ENCODE data around the gene TMA7B. TPM values are rescaled to one million over a fixed set of nuclear protein-coding genes. Genes with fewer than 3 reads are reported as not detected.

TMA7B gene
- total and polyA plus RNA-seq, 10 of the 15 experiments (the other 5 are each of a cell fraction or from before 2014, with no cell fraction given): 0.33 to 2.9 (median 1.8) TPM

DNA sequence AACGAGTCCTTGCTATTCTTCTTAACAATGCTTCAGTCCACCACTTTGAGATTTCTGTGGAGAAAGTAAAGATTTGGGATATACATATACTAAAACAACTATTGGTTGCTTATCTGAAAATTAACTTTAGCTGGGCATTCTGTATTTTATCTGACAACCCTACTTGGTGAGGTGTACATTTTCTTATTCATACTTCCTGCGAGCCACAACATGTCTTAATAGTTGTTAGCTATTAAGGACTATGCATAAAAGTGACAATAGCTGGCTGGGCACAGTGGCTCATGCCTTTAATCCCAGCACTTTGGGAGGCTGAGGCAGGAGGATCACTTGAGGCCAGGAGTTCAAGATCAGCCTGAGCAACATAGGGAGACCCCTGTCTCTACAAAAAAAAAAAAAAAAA is 28.0 kb upstream of the TMA7B start:
- TF ChIP-seq SP1 (IDR thresholded peaks at IDR 0.05; ENCODE audit: low read depth, low read length) (no peak), CHD4 (IDR thresholded peaks at IDR 0.05) (no peak), TARDBP (IDR thresholded peaks at IDR 0.05; ENCODE audit: borderline replicate concordance) (no peak), RAD51 (IDR thresholded peaks at IDR 0.05) (no peak), SPI1 (IDR thresholded peaks at IDR 0.05; ENCODE audit: borderline replicate concordance, insufficient read depth, low read depth, low read length) (no peak), MEF2B (IDR thresholded peaks at IDR 0.05; ENCODE audit: partially characterized antibody, poor library complexity, severe bottlenecking) (no peak), SREBF1 (IDR thresholded peaks at IDR 0.05; ENCODE audit: low read length) (no peak), POLR2A (IDR thresholded peaks at IDR 0.05; ENCODE audit: low read depth, low read length) (no peak), RB1 (IDR thresholded peaks at IDR 0.05; ENCODE audit: borderline replicate concordance) (no peak), CHD2 (IDR thresholded peaks at IDR 0.05; ENCODE audit: borderline replicate concordance, low read depth, low read length) (no peak), ZNF274 (IDR thresholded peaks at IDR 0.05; ENCODE audit: insufficient read depth, insufficient read length) (no peak)
- TF ChIP-seq, protein P1, sequence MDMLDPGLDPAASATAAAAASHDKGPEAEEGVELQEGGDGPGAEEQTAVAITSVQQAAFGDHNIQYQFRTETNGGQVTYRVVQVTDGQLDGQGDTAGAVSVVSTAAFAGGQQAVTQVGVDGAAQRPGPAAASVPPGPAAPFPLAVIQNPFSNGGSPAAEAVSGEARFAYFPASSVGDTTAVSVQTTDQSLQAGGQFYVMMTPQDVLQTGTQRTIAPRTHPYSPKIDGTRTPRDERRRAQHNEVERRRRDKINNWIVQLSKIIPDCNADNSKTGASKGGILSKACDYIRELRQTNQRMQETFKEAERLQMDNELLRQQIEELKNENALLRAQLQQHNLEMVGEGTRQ (IDR thresholded peaks at IDR 0.05; ENCODE audit: borderline replicate concordance, low read depth, low read length): no peak
- TF ChIP-seq, protein P2, sequence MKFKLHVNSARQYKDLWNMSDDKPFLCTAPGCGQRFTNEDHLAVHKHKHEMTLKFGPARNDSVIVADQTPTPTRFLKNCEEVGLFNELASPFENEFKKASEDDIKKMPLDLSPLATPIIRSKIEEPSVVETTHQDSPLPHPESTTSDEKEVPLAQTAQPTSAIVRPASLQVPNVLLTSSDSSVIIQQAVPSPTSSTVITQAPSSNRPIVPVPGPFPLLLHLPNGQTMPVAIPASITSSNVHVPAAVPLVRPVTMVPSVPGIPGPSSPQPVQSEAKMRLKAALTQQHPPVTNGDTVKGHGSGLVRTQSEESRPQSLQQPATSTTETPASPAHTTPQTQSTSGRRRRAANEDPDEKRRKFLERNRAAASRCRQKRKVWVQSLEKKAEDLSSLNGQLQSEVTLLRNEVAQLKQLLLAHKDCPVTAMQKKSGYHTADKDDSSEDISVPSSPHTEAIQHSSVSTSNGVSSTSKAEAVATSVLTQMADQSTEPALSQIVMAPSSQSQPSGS (IDR thresholded peaks at IDR 0.05; ENCODE audit: low read length): no peak
- TF ChIP-seq, protein P3, sequence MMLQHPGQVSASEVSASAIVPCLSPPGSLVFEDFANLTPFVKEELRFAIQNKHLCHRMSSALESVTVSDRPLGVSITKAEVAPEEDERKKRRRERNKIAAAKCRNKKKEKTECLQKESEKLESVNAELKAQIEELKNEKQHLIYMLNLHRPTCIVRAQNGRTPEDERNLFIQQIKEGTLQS (IDR thresholded peaks at IDR 0.05; ENCODE audit: borderline replicate concordance, extremely low read depth, low read depth, low read length): no peak
- CTCF ChIA-PET: interaction anchor here (0.5 to 2.9 kb wide), 21 partner anchors 9 to 197 kb away, joined by 3 to 39 read pairs (median 4); no protein-coding TSS in a partner anchor
- Histone ChIP-seq H3K27ac (ENCODE audit: control insufficient read depth, insufficient read depth) (no peak overlapping the region), H3K9ac (ENCODE audit: control insufficient read depth, insufficient read depth, low read length) (no peak overlapping the region), H3K27me3 (replicated peaks in 1 of 2; ENCODE audit: control insufficient read depth in 2 of 2, insufficient read depth in 2 of 2, low read length in 1 of 2) (no peaks in the 10 kb centered on the region), H3K4me2 (ENCODE audit: control insufficient read depth, insufficient read depth) (no peak overlapping the region), H3K4me1 (ENCODE audit: control insufficient read depth, insufficient read depth, low read length) (peaks cover 37% of the 10 kb centered on the region), H3K9me3 (replicated peaks; ENCODE audit: control insufficient read depth, insufficient read depth, low read length) (no peaks in the 10 kb centered on the region), H2AFZ (ENCODE audit: control insufficient read depth, low read depth, low read length) (no peak overlapping the region), H4K20me1 (ENCODE audit: control insufficient read depth, insufficient read depth) (no peaks in the 10 kb centered on the region; the same call in 1 of the 2 replicates), H3K4me3 (no peak overlapping the region), H3K79me2 (ENCODE audit: control insufficient read depth, insufficient read depth, low read length) (peaks cover 90% of the 10 kb centered on the region), H3K36me3 (ENCODE audit: control insufficient read depth in 2 of 2, insufficient read depth in 2 of 2, low read length in 1 of 2) (peaks cover 4 to 12% of the 10 kb centered on the region in 2 experiments)
- RAD21 ChIA-PET (ENCODE audit: unreplicated experiment): interaction anchor here (0.6 to 3.8 kb wide), 6 partner anchors 11 to 243 kb away, joined by 4 to 34 read pairs (median 12); no protein-coding TSS in a partner anchor
- intact Hi-C loops (cut with micrococcal nuclease; ENCODE audit: unreplicated experiment) (loop anchor here (10.0 kb wide), 2 partner anchors 93 to 297 kb away; no protein-coding TSS in a partner anchor), in situ Hi-C loops (cut with MboI) (no loop called here)
- no TSS peak for BruUV-seq (replicated peaks)
- WGBS (ENCODE audit: insufficient coverage, insufficient replicate concordance, low lambda C conversion rate, missing lambda C conversion rate): 81% methylated on average over 2 of the region's 2 CpGs
- SMC1A ChIA-PET (ENCODE audit: uncharacterized antibody, unreplicated experiment): interaction anchor here (0.8 to 4.1 kb wide), 17 partner anchors 8 to 92 kb away, joined by 3 to 34 read pairs (median 8); partner anchors contain the start of genes GRAP2 and TMA7B
- ATAC-seq (no peak), FAIRE-seq (no peak), DNase-seq (ENCODE audit: low read depth, low spot score) (no peak)
- POLR2A ChIA-PET: interaction anchor here (0.6 to 1.5 kb wide), 7 partner anchors 9 to 947 kb away, joined by 3 to 6 read pairs (median 4); no protein-coding TSS in a partner anchor

Data from GM12878 (cell line).